Pancreas (tissue), 10 donors: ENCODE measurements around the gene LYZL1. TPM values are rescaled to one million over a fixed set of nuclear protein-coding genes. Genes with fewer than 3 reads are reported as not detected.
"Not testable (repeated sequence)": the region's sequence is repeated elsewhere in the genome, so short reads cannot be mapped to it uniquely, and the experiment has no call there.

ENCODE experiments used
- ATAC-seq, 4 donors: fragments of 200-7000 bp; cut with Tn5 transposase; one replicate each; pipeline versions ENCODE4 v1.8.0 to v1.9.1; 2020; ENCODE audit warnings: mild to moderate bottlenecking in 4 of 4, moderate library complexity in 4 of 4
- DNase-seq, 6 donors: peaks; one replicate each; pipeline ENCODE4 v3.0.0-alpha.2; 2020
- FAIRE-seq: peaks from 2 replicates; lab custom pipeline; 2012; peaks lifted over from hg19 to GRCh38; lab: Jason Lieb, UNC
- H3K27ac ChIP-seq, 4 donors: fragments of 200-600 bp; sonication (generic); 1 replicate in 3 of 4; 2 replicates in 1 of 4; pipeline versions ENCODE4 v1.5.0 to v1.8.0; 2020
- H3K27me3 ChIP-seq, 4 donors: fragments of 200-600 bp; one replicate each; pipeline ENCODE4 v1.8.0; 2021
- H3K36me3 ChIP-seq, 3 donors: fragments of 200-600 bp; sonication (generic) in 1 of 3; one replicate each; pipeline versions ENCODE4 v1.5.0 to v1.8.0; 2020 to 2021
- H3K4me1 ChIP-seq, 3 donors: fragments of 200-600 bp; one replicate each; pipeline ENCODE4 v1.8.0; 2021
- H3K4me3 ChIP-seq, 4 donors: fragments of 200-600 bp; sonication (generic) in 2 of 4; one replicate each; pipeline versions ENCODE4 v1.5.0 to v1.8.0; 2020 to 2021
- H3K9me3 ChIP-seq, 4 donors: fragments of 200-600 bp; one replicate each; pipeline ENCODE4 v1.8.0; 2021
- WGBS, 2 donors: extraction: QIAGEN DNeasy Blood & Tissue Kit; methylation state at CpG; one replicate each; pipeline ENCODE4 v1.1.7; 2013; 5-methylcytosine and 5-hydroxymethylcytosine counted together
- intact Hi-C, 3 donors: fragments of 100-400 bp; cut with DNase I; formaldehyde crosslinking; loops; one replicate each; pipeline versions ENCODE4 v1.11.1 to v1.14.2; 2022
- polyA plus RNA-seq, 2 donors: library from polyadenylated mRNA; stranded (reverse); fragments of 200-250 nt; gene quantifications; one replicate each; pipeline ENCODE4 v1.2.3, GENCODE V29; 2013
- total RNA-seq, 6 donors: library from RNA; stranded (reverse); fragmentation: NEBNext Ultra II Directional in 4 of 6; extraction: Animal tissue kit (Norgen Biotek cat#: 25700) in 4 of 6; gene quantifications; one replicate each; pipeline versions ENCODE4 v1.2.1 to v1.2.4, GENCODE V29; 2021 to 2023
- TF ChIP-seq, protein P1 (sequence below), 4 donors: fragments of 200-600 bp; sonication (generic) in 3 of 4; IDR thresholded peaks; one replicate each; pipeline versions ENCODE4 v1.5.0 to v1.8.0; 2021; ENCODE audit warnings: antibody characterized with exemption in 4 of 4
- donor health status: healthy with polysubstance abuse.
- donor health status: DM: no; HTN: no; CAD: no; lungs with moderate emphysema.
- donor health status: DM: no; HTN: no; CAD: no.
- donor health status: control.
- donor health status: control.
- donor health status: Bipolar disorder and iron deficiency.
- donor health status: DM: yes; HTN: yes; CAD: no.
- donor health status: DM: no; HTN: no; CAD: no.
- donor health status: DM: no; HTN: no; CAD: no.
- donor health status: DM: yes; HTN: yes; CAD: no.

The LYZL1 gene
- total and polyA plus RNA-seq, 8 donors, result not detected

DNA sequence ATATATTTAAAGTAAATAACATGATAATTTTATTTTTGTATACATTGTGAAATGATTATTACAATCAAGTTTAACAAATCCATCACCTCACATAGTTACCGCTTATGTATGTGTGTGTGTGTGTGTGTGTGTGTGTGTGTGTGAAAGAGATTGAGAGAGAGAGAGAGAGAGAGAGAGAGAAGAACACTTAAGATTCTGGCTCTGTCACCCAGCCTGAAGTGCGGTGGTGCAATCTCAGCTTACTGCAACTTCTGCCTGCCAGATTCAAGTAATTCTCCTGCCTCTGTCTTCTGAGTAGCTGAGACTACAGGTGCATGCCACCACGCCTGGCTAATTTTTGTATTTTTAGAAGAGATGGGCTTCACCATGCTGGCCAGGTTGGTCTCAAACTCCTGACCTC lies 17.8 kb downstream of the LYZL1 start:
- FAIRE-seq (no peak), DNase-seq (no peak), ATAC-seq (no peak)
- H3K9me3 ChIP-seq, result no peaks in the 10 kb centered on the region
- H3K36me3 ChIP-seq, result no peaks in the 10 kb centered on the region
- WGBS, 2 donors, result 63 to 82% methylated on average over 3 of the region's 3 CpGs
- TF ChIP-seq, protein P1, sequence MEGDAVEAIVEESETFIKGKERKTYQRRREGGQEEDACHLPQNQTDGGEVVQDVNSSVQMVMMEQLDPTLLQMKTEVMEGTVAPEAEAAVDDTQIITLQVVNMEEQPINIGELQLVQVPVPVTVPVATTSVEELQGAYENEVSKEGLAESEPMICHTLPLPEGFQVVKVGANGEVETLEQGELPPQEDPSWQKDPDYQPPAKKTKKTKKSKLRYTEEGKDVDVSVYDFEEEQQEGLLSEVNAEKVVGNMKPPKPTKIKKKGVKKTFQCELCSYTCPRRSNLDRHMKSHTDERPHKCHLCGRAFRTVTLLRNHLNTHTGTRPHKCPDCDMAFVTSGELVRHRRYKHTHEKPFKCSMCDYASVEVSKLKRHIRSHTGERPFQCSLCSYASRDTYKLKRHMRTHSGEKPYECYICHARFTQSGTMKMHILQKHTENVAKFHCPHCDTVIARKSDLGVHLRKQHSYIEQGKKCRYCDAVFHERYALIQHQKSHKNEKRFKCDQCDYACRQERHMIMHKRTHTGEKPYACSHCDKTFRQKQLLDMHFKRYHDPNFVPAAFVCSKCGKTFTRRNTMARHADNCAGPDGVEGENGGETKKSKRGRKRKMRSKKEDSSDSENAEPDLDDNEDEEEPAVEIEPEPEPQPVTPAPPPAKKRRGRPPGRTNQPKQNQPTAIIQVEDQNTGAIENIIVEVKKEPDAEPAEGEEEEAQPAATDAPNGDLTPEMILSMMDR (IDR thresholded peaks at IDR 0.05), result no peak
- intact Hi-C loops, result loop anchor here in 1 of 3 donors (10.0 kb wide), 2 partner anchors 642 to 672 kb away; no protein-coding TSS in a partner anchor
- no peak overlapping the region for H3K4me3 ChIP-seq
- no peak overlapping the region for H3K27ac ChIP-seq
- H3K27me3 ChIP-seq, result no peaks in the 10 kb centered on the region
- no peaks in the 10 kb centered on the region for H3K4me1 ChIP-seq

GRCh38 chr10:29308142-29308541 lies 19.3 kb downstream of the LYZL1 start:
- H3K9me3 ChIP-seq, H3K27me3 ChIP-seq, H3K27ac ChIP-seq, H3K36me3 ChIP-seq, H3K4me3 ChIP-seq, FAIRE-seq, DNase-seq, H3K4me1 ChIP-seq, ATAC-seq: not testable (repeated sequence)
- WGBS, 2 donors, result 73 to 86% methylated on average over 11 of the region's 11 CpGs
- intact Hi-C loops, result loop anchor here in 1 of 3 donors (10.0 kb wide), 2 partner anchors 643 to 673 kb away; no protein-coding TSS in a partner anchor

- intact Hi-C loops, result loop anchor here in 1 of 3 donors (10.0 kb wide), 2 partner anchors 645 to 675 kb away; no protein-coding TSS in a partner anchor
These were observed 20.6 kb downstream of the LYZL1 start for GRCh38 chr10:29309465-29309864.

DNA sequence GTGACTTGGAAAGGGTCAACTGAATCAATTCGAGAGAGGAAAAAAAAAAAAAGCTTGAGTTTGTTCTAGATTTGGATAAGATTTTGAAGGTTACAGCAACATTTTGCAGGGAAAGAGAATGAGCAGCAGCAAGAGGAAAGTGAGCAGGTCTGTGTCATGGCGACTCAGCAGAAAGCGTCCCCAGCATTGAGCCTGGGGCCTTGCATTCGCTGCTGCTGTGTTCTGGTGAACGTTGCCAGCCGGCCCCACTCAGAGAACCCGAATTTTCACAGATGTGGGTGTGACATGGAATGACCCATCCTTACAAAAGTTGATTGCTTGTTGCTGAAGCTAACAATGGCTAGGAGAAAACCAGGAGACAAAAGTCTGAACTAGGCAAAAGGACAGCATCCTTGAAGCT lies 21.6 kb downstream of the LYZL1 start:
- WGBS, 2 donors, result 49 to 55% methylated on average over 7 of the region's 7 CpGs
- intact Hi-C loops, result not testable (repeated sequence)

More at GRCh38 chr10:29309465-29309864, 20.6 kb downstream of the LYZL1 start:
- WGBS, 2 donors, result 64 to 91% methylated on average over 3 of the region's 3 CpGs
- no peak overlapping the region for H3K4me3 ChIP-seq
- TF ChIP-seq, protein P1 (IDR thresholded peaks at IDR 0.05), result no peak
- H3K27ac ChIP-seq, result no peak overlapping the region
- H3K9me3 ChIP-seq, result no peaks in the 10 kb centered on the region
- DNase-seq, result no peak
- H3K4me1 ChIP-seq, result no peaks in the 10 kb centered on the region
- no peaks in the 10 kb centered on the region for H3K27me3 ChIP-seq
- H3K36me3 ChIP-seq, result no peaks in the 10 kb centered on the region
- FAIRE-seq, result no peak
- no peak for ATAC-seq

GRCh38 chr10:29313071-29313470 lies 24.2 kb downstream of the LYZL1 start:
- DNase-seq (no peak), FAIRE-seq (no peak), ATAC-seq (no peak)
- no peaks in the 10 kb centered on the region for H3K27me3 ChIP-seq
- no peak overlapping the region for H3K4me3 ChIP-seq
- H3K9me3 ChIP-seq, result no peaks in the 10 kb centered on the region
- no peaks in the 10 kb centered on the region for H3K36me3 ChIP-seq
- peaks cover 0 to 8% (median 5%) of the 10 kb centered on the region in 3 donors for H3K4me1 ChIP-seq
- H3K27ac ChIP-seq, result no peak overlapping the region
- TF ChIP-seq, protein P1 (IDR thresholded peaks at IDR 0.05), result no peak
- intact Hi-C loops, result no loop called here
- 74 to 94% methylated on average over 3 of the region's 3 CpGs for WGBS, 2 donors

More for the DNA sequence above, 21.6 kb downstream of the LYZL1 start:
- FAIRE-seq, H3K27ac ChIP-seq, ATAC-seq, H3K27me3 ChIP-seq, H3K4me3 ChIP-seq, H3K4me1 ChIP-seq, DNase-seq, H3K9me3 ChIP-seq, H3K36me3 ChIP-seq: not testable (repeated sequence)

DNA sequence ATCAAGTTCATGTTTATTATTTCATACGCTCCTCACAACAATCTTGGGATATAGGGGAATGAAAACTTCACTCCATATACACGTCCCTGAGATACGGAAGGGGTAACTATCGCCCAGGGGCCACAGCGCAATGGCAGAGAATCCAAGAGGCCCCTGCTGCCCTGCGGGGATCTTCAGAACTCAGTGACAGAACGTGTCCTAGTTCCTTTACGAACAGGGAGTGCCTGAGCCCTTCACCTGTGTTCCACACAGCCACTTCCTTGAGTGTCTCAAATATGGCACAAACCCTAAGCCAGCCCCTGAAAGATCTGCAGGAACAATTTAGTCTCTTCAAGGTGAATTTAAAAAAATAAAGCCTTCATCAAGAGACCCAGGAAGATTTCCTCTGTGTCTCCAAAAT lies 25.9 kb downstream of the LYZL1 start:
- ATAC-seq, result no peak
- Histone ChIP-seq H3K36me3 (no peaks in the 10 kb centered on the region), H3K4me3 (no peak overlapping the region), H3K9me3 (no peaks in the 10 kb centered on the region), H3K27ac (no peak overlapping the region), H3K4me1 (peaks cover 0 to 8% (median 5%) of the 10 kb centered on the region in 3 donors), H3K27me3 (no peaks in the 10 kb centered on the region)
- TF ChIP-seq, protein P1 (IDR thresholded peaks at IDR 0.05), result no peak
- FAIRE-seq, result no peak
- no peak for DNase-seq
- intact Hi-C loops, result no loop called here
- WGBS, 2 donors, result 81 to 92% methylated on average over 8 of the region's 8 CpGs
